NCI-H774 (cell line): Measurements from ENCODE around the gene TBC1D28.
A peak's percentile ranks its signal among the peaks of the same experiment; 100 is the strongest.
"Not testable (repeated sequence)": the region's sequence is repeated elsewhere in the genome, so short reads cannot be mapped to it uniquely, and the experiment has no call there.

Experiments used
- DNase-seq: peaks from one replicate; lab custom pipeline; 2025; lab: John Stamatoyannopoulos, UW

Gene TBC1D28

GRCh38 chr17:18644291-18644690 is at the start of gene TBC1D28:
Gene TBC1D28, minus strand, starts transcription at chr17:18644391. Its CDS starts 3,039 bp downstream, at chr17:18641352.
- DNase-seq, result not testable (repeated sequence)

DNA sequence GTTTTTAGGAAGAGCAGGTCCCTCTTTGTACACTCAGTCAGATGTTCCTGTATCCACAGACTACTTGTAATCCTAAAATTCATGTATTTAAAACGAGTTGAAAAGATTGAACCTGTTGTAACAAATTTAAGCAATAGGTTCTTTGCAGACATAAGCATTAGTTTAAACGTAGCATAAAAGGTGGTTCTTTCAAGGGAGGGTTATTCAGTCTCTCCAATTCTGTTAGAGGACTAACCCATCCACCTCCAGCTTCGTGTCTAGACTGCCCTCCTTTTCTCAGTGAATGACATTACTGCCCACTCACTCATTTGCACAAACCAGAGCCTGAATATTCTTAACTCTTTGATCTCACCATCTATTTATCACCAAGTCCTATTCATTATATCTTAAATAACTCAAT is 38.5 kb upstream of the TBC1D28 start:
- not testable (repeated sequence) for DNase-seq

DNA sequence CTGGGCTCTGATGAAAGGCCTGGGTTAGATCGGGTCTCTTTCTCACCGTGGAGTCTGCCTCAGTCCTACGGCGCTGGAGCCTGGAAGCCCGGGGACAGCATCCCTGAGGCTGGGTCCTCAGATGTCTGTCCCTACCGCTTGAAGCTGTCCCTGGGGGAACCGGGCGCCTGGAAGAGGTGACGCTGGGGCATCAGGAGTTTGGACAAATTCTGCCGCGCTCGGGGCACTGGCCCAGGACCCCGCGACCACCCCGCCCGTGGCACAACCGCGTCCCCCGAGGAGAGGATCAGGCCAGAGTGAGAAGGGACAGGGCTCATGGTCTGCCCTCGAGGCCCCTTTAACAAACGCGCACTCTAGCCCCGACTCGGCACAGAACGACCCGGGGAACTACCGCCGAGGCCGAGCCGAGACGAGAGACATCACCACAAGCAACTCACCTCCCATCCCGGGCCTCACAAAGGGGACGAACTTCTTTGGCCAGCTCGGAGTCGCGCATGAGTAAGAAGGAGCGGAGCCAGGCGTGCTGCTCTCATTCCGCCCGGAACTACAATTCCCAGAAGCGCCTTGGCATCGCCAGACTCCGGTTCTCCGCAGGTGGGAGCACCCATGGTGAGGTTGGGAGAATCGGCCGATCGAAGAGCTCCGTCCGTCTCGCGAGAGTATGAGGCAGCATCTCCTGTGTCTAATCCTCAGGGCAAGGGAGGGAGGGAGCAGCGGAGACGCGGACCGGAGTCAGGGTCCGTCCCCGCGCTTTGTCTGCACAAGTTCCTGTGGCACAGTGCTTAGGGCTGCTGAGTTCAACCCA is 37.8 kb upstream of the TBC1D28 start, which contains the start of gene FOXO3B:
Gene FOXO3B (minus strand): TSS at position 548 of the 805 bp plus-strand sequence. CDS start 663 bp downstream, outside the sequence.
- peak; percentile 77 for DNase-seq

GRCh38 chr17:18677381-18677780 is 33.2 kb upstream of the TBC1D28 start:
- not testable (repeated sequence) for DNase-seq

DNA sequence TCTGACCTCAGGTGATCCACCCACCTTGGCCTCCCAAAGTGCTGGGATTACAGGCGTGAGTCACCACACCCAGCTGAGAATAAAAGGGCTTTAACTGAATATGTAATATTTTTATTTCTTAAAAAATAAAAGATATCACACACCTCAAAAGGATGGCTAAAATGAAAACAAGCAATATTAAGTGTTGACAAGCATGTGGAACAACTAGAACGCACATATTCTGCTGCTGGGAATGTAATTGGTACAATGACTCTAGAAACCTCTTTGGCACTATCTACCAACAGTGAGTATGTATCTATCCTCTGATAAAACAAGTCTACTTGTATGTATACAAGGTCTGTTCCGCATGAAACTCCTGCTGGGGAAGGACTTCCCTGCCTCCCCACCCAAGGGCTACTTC is 32.7 kb upstream of the TBC1D28 start:
- DNase-seq, result not testable (repeated sequence)

- not testable (repeated sequence) for DNase-seq
These were observed 28.4 kb upstream of the TBC1D28 start for GRCh38 chr17:18672395-18673227.

- DNase-seq, result not testable (repeated sequence)
These were observed 24.4 kb upstream of the TBC1D28 start for GRCh38 chr17:18668625-18669024.

DNA sequence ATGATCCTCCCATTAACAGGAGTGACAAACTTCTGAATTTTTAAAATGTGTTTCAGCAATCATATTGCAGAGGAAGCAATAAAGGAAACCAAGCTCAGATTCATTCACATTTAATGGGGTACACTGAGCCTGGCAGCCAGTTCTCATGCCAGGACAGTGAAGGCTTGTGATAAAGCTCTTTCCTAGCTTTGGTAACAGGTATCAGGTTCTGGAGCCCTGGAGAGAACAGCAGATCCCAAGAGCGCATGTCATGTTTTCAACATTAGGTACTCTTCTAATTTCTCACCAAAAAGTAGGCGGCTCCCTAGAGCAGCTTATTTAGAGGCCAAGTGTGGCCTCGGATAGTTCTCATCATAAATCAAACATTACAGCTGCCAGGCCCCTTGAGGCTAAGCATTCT is 23.3 kb upstream of the TBC1D28 start:
- DNase-seq, result not testable (repeated sequence)

DNA sequence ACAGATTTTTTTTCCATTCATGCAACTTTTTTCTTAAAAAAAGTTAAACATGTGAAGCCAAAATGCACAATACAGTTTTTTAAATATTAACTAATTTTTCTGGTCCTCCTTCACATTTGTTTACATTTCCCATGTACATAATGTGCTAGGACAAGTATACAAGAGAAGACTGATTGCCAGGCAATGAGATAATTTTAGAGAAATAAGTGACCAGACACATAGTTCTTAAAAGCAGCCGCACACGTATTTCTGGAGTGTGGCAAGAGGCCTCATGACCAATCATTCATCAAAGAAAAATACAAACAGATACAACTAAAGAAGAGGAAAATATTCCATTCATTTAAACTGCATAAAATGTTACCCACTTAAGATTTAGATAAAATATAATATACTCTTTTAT is 22.1 kb upstream of the TBC1D28 start:
- not testable (repeated sequence) for DNase-seq

GRCh38 chr17:18661924-18662624 is 17.9 kb upstream of the TBC1D28 start:
- not testable (repeated sequence) for DNase-seq

- not testable (repeated sequence) for DNase-seq
These were observed 5.9 kb upstream of the TBC1D28 start for GRCh38 chr17:18650094-18650493.

DNA sequence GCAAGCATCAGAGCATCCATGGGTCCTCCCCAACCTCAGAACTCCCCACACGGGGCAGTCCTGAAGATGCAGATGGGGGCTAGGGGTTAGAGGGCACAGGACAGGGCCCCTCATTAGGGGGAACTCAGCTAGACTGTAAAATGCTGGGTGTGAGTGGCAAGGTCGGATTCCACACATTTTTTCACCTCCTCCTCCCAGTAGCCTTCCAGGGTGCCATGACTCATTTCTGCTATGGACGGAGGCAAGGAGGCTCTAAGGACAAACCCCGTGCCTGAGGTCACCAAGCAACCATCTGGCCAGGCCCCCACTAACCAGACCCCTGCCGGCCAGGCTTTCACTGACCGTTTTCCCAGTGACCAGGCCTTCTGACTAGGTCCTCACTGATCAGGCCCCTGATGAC is 1.1 kb downstream of the TBC1D28 start:
- DNase-seq, result not testable (repeated sequence)

- DNase-seq, result not testable (repeated sequence)
These were observed 5.8 kb downstream of the TBC1D28 start for GRCh38 chr17:18638357-18638756.

GRCh38 chr17:18636237-18636636 is 8.0 kb downstream of the TBC1D28 start:
- DNase-seq, result not testable (repeated sequence)

GRCh38 chr17:18635773-18636172 is 8.4 kb downstream of the TBC1D28 start:
- not testable (repeated sequence) for DNase-seq

DNA sequence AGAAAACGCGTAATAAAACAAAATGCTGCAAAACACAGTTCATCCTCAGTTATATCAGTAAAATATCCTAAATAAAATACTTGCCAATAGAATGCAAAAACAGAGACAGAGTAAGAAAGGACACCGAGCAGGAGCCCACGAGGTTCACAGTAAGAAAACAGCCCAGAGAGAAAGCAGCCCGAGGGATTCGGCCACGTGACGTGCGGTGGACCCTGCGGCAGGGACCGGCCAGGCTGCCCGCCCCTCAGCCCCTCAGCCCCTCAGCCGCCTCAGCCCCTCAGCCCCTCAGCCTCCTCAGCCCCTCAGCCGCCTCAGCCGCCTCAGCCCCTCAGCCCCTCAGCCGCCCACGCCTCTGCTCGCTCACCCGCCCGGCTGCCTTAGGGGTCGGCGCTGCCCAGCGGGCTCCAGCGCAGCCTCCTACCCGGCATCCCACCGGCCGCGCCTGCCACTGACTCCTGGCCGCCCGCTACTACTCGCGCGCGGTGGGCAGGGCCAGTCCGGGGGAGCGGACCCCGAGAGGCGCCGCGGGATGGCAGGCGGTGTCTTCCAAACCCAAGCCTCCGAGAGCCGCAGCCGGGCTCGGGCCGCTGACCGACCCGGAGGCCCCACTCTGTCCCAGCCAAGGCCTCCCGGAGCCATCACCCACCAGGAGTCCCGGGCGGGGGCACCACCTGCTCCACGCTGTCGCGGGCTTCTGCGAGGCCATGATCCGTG is 9.5 kb downstream of the TBC1D28 start:
- not testable (repeated sequence) for DNase-seq

DNA sequence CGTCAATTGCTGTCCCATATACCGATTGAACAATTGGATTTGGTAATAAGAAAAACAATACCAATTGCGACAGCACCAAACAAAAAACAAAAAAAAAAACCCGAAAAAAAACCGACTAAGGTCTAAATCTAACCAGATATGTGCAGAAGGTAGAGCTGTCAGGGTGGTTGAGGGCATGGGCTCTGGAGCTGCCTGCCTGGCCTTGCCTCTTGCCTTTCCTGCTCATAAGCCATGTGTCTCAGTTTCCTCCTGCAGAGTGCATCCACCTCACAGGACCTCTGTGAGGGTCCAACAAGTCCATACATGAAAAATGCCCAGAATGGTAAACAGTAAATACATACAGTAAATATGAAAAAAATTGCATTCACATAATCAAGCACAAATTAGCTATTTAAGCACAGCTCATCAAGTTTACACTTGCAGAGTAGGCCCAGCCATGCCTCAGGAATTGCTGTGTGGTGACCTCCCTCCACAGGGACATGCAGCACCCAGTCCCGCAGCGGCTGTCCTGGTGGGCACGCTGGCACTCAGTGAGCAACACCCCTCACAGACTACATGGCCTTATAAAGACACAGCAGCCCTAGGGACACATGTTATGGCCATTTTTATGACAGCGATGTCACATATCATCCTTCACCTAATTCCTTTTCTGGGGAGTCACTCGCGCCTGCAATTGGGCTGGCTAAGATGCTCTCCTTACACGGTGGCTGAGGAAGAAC is 17.9 kb downstream of the TBC1D28 start:
- no peak for DNase-seq

- DNase-seq, result not testable (repeated sequence)
These were observed 18.6 kb downstream of the TBC1D28 start for GRCh38 chr17:18625509-18626104.

DNA sequence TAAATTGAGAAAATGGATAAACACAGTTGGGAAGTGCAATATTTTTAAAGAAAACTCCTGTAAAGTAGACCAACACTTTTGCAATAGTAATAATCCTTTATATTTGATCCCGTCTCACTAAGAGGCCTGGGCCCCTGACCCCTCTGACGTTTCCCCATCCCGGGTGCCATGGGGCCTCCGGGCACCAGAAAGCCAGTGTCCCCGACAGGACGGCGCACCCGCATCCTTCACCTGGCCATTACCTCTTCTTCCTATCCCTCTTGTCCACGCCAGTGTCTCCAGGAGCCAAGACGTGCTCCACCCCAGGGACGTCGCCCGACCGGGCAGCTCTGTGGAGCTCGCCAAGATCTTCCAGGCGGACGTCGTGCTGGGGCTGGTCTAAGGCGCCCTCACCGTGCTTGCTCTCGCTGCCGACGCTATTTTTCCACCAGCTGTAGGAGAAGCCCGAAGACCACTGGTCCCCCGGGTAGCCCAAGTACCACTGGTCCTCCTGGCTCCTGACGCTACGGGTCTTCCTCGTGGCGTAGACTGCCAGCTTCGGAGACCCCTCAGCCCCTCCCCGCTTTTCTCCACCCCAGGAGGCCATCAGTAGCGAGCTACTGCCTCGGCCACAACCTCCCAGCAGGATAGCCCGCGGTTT is 19.2 kb downstream of the TBC1D28 start:
- DNase-seq, result not testable (repeated sequence)

- DNase-seq, result not testable (repeated sequence)
These were observed 26.6 kb downstream of the TBC1D28 start for GRCh38 chr17:18617613-18618012.
